Jurkat, Clone E6-1 (cell line): ENCODE measurements around the gene PER3.

Experiments used
- DNase-seq: peaks from one replicate; pipeline ENCODE4 v3.0.0-alpha.2; 2011; ENCODE audit warnings: low read depth, low spot score
- H3K4me3 ChIP-seq: 2 replicates; pipeline ENCODE4 v1.5.1; 2011; ENCODE audit warnings: mild to moderate bottlenecking, low read length, control low read depth, moderate library complexity

Gene PER3

GRCh38 chr1:7862211-7863060 lies 78.3 kb downstream of the PER3 start:
- no peak overlapping the region for H3K4me3 ChIP-seq
- DNase-seq: no peak

GRCh38 chr1:7863756-7864328 lies 79.8 kb downstream of the PER3 start:
- H3K4me3 ChIP-seq: no peak overlapping the region
- DNase-seq: no peak

- H3K4me3 ChIP-seq: no peak overlapping the region
- DNase-seq: no peak
Measured at GRCh38 chr1:7865978-7866377, 81.9 kb downstream of the PER3 start.

GRCh38 chr1:7868070-7868780 lies 84.1 kb downstream of the PER3 start:
- H3K4me3 ChIP-seq: no peak overlapping the region
- no peak for DNase-seq

- no peak for DNase-seq
Measured at GRCh38 chr1:7869136-7869920, 85.2 kb downstream of the PER3 start.

GRCh38 chr1:7871136-7871535 lies 87.0 kb downstream of the PER3 start:
- H3K4me3 ChIP-seq: no peak overlapping the region
- DNase-seq: no peak

More at GRCh38 chr1:7869136-7869920, 85.2 kb downstream of the PER3 start:
- no peak overlapping the region for H3K4me3 ChIP-seq

- no peak for DNase-seq
- no peak overlapping the region for H3K4me3 ChIP-seq
Measured at GRCh38 chr1:7873801-7874795, 90.0 kb downstream of the PER3 start.

- no peak overlapping the region for H3K4me3 ChIP-seq
- DNase-seq: no peak
Measured at GRCh38 chr1:7878027-7878426, 93.9 kb downstream of the PER3 start.

GRCh38 chr1:7879228-7879627 lies 95.1 kb downstream of the PER3 start:
- no peak overlapping the region for H3K4me3 ChIP-seq
- no peak for DNase-seq

GRCh38 chr1:7884757-7885156 lies 100.7 kb downstream of the PER3 start:
- no peak overlapping the region for H3K4me3 ChIP-seq
- DNase-seq: no peak

GRCh38 chr1:7885513-7886404 lies 101.7 kb downstream of the PER3 start:
- DNase-seq: no peak
- H3K4me3 ChIP-seq: no peak overlapping the region

- H3K4me3 ChIP-seq: no peak overlapping the region
- no peak for DNase-seq
Measured at GRCh38 chr1:7886405-7886745, 102.3 kb downstream of the PER3 start.

GRCh38 chr1:7888248-7889081 lies 104.4 kb downstream of the PER3 start:
- no peak overlapping the region for H3K4me3 ChIP-seq
- no peak for DNase-seq

- no peak overlapping the region for H3K4me3 ChIP-seq
- no peak for DNase-seq
Measured at GRCh38 chr1:7890853-7891252, 106.8 kb downstream of the PER3 start.

- DNase-seq: no peak
- H3K4me3 ChIP-seq: no peak overlapping the region
Measured at GRCh38 chr1:7891804-7892203, 107.7 kb downstream of the PER3 start.

- DNase-seq: no peak
- H3K4me3 ChIP-seq: no peak overlapping the region
Measured at GRCh38 chr1:7893529-7894180, 109.6 kb downstream of the PER3 start.
